Stimulated activated CD4-positive, alpha-beta T cell treated with anti-CD3 and anti-CD28 coated beads, Interleukin-12 subunit alpha, Interleukin-12 subunit beta, amount 100 ng/mL, for 24 hours (primary cell): ENCODE measurements around the gene RAB15.

Experiments used
- DNase-seq, 2 experiments: peaks; one replicate each; pipeline ENCODE4 v3.0.0-alpha.2; 2020; ENCODE audit warnings: low read depth in 2 of 2

RAB15 gene

DNA sequence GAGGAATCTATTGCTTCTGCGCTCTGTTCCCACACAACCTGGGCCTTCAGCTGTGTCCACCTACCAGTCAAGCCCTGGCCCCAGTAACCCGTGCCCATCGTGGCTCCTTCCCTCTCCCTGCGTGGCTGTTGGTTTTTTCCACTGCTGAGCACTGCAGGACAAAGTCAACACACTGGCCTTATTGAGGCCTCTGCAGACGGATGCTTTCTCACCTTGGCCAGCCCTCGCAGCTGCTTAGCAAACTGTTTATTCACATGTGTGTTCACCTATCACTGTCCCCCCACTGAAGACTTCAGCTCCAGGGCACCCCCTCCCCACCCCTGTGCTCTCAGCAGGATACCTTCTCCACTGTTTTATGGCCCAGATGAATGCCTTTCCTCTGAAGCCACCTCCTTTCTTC is 16.8 kb downstream of the RAB15 start:
- DNase-seq = no peak

DNA sequence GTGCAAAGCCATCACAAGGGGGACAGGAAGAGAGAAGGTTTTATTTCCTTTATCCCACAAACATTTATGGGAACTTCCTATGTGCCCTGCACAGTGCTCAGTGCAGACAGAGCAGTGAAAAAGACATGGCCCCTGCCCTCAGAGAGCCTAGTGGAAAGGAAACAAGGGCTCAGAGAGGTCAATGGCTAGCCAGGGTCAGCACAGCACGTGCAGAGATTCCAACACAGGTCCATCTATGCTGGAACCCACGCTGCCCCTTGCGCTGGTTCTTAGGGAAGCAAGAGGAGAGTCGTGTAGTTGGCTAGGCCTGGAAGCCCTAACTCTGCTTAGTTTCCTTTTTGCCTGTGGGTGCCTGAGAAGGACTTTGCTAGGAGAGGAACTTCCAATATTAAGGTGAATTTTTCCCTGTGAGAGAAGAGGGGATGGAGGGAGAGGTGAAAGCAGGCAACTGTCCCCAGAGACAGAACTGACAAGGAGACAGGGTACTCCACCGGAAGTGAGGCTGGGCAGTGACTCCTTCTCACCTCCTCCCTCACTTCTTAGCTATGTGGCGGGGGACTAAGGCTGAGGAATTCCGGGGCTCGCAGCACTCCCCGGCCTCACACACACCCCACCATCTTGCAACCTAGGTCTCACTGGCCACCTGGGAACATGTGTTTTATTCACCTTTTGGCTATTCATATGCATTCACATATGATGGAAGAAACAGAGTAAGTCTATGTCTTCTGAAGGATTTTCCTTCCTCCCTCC is 17.5 kb downstream of the RAB15 start:
- no peak for DNase-seq

DNA sequence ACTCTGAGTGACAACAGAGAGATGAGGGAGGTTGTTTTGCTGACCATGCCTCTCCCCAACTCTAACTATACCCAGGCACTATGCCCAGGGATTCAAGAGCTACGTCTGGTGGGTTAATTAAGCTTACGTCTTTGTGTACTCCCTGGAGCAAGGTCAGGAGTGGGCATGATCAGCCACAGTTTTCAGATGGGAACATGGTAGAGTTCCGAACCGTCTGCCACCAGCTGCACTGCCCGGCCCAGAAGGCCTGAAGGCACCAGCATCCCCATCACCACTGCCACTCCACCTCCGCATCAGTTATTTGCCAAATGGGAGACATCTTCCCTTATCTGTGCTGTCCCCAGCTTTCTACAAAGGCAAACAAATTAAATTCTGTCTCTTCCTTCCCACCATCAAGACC is 18.5 kb downstream of the RAB15 start:
- DNase-seq = no peak

DNA sequence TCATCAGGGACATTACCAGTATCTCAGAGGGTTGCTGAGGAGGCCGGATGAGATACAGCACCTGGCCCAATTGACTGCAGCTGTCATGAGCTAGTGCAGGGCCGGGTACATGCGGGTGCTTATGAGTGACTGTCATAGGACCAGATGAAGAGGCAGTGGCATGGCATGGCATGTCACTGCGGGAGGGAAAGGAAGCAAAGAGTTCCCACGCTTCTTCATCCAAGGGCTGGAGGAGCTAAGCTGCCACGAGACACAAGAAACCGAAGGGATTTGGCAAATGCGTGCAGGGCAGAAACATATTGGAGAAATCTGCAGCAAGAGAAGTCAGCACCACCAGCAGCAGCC is 18.9 kb downstream of the RAB15 start:
- DNase-seq = no peak

DNA sequence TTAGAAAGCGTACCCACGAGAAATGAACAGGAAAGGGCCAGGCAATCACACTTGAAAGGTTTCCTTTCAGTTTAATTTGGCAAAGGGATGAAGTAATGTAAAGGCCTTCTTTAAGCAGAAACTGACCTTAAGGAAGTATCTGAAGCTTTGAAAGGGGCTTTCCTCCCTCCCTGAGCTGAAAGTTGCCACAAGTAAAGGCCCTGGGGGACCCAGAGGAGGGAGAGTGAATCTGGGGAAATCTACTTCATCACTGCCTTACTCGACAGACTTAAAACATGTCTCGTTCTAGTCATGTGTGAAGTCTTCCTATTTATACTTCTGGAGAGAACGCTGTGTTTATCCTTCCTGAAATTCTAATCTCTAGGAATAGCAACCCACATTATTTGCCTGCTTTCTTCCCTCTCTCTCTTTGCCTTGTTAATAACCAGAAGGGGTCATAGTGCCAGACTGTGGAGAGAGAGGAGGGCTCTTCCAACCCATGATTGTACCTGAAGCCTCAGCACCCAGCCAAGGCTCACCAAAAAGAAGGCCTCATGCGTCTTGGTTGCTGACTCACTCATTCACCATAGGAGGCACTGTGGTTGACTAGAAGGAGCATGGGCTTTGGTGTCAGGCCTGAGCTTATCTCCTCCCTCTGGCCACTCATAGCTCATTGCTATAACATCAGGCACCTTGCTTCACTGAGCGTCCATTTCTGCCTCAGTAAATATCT is 19.4 kb downstream of the RAB15 start:
- DNase-seq = no peak

DNA sequence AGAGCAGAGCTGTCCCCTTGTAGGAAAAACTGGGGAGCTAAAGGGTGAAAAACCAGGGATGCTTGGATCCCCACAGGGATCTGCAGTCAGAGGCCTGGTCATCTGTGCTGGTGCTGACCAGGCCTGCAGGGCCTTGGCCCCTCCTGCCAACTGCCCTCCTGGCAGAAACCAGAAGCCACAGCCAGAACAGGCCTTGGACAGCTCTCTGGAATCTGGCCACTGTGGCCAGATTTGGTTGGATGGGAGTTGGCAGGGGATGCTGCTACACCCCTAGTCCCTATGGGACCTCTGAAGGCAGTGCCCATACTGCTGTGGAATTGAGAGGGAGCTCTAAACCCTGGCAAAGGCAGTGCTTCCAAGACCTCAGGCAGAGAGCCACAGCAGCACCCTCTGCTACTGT is 20.4 kb downstream of the RAB15 start:
- DNase-seq = no peak

DNA sequence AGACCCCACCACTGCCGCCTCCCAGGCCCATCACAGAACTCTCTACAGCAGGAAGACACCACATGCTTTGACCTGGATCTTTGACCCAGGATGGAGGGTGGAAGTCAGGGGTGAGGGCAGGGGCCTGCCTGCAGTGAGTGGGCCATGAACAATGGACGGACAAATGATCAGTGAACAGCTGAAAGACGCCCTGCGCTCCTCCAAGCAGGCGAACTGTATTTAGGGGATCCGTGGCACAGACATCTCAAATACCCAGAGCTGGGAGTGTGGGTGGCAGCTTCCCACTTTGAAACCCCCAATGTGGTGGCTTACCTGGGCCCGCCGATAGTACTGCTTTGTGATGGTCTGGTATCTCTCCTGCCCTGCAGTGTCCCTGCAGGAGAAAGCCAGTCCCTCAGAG is 20.8 kb downstream of the RAB15 start:
- DNase-seq = no peak

DNA sequence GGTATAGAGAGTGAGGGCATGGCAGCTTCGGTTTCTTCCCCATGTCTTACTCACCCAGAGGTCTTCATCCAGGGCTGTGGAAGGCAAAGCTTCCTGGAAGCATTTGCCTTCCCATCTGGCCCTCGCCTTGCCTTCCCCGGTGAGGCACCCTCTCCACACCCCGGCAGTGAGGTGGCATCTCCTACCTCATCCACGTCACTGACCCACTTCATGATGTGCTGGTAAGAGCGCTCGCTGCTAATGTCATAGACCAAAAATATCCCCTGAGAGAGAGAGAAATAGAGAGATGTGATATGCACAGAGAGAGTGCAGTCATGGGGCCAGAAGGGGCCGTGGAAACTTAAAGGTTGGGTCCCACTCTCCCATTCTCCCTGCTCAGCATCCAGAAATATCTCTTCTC is 21.2 kb downstream of the RAB15 start:
- no peak for DNase-seq

DNA sequence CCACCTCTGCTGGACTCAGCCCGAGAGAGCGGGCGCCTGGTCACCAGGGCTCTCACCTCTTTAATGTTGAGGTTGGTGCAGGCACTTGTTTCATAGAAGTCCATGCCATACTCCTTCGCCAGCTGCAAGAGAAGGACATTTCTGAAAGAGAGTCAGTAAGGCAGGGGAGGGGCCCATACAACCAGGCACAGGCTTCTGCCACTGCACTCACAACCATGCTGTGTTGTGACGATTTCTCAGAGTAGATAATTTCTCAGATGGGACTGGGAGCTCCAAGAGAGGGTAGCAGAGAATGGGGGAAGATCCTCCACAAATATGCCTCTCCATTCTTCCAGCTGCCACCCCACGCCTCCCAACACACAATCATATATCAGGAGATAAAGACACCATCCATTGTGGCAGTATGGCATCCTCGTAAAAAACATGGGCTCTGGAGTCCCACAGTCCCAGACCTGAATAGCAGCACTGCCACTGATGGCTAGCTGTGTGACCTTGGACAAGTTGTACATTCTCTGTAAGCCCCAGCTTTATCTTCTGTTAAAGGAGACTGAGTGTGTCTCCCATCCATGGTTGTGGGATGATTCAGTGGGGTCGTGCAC is 23.4 kb downstream of the RAB15 start:
- no peak for DNase-seq

DNA sequence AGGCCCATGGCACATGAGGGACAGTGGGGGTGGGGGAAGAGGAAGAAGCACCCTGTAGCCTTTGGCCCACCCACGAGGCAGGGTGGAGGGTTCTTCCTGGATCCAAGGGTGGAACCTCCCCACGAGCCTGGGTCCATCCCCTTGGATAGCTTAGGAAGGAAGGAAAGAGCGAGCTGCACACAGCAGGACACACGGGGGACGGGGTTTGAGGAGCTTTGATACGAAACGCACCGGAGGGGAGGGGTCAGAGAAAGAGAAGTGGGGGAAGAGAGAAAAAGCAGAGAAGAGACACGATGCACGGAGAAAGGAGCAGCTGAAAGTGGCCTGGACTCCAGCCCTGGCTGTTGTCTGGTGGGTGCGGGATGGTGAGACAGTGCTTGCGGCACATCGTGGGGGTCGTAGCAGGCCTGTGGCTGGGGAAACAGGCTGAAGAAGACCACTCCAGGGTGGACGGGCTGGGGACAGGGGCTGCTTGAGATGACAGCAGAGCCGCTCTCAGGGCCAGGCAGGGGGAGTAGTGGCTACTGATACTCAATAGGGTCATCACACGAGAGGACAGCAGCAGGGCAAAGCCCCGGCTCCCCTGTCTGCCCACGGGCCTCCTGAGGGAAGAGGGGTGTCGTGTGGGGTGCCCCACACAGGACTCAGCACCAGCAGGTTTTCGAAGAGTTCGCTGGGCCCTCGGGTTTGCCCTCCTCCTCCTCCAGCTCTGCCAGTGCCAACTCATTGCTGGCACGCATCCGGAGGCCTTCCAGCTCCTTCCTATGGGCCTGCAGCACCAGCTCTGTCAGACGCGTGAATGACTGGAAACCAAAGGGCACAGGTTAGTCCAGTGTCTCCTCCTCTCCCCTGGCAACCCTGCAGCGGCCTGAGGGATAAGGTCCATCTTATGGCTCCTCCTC is 24.2 kb downstream of the RAB15 start:
- no peak for DNase-seq

DNA sequence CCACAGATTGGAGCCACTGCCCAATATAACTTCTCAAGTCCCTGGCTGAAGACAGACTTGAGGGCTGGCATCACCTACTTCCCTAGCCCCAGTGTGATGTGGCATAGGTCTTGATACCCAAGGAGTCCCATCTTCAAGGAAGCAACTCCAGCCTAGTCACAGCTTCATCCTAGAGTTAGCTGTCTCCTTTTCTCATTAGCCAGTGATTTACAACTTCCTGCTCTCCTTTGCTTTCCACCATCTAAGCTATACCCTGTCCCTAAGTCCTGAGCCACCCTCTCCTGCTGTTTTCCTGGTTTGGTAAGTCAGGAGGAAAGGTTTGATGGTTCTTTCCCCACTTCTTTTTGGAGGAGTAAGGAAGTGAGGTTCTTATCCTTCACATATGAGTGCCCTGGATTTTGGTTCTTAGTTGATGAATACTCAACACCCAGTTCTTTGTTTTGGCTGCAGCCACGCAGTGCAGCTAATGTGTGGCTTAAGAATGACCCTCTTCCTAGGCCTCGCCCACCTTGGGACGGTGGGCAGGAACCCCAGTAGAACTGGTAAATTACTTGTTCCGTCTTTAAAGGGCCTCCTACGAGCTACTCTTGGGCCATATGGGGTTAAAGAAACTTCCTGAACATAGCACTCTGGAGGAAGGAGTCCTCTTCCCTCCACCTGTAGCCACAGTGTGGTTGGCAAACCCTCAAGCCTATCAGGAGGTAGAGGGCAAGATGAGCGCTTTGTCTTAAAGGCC is 25.7 kb downstream of the RAB15 start:
- no peak for DNase-seq

DNA sequence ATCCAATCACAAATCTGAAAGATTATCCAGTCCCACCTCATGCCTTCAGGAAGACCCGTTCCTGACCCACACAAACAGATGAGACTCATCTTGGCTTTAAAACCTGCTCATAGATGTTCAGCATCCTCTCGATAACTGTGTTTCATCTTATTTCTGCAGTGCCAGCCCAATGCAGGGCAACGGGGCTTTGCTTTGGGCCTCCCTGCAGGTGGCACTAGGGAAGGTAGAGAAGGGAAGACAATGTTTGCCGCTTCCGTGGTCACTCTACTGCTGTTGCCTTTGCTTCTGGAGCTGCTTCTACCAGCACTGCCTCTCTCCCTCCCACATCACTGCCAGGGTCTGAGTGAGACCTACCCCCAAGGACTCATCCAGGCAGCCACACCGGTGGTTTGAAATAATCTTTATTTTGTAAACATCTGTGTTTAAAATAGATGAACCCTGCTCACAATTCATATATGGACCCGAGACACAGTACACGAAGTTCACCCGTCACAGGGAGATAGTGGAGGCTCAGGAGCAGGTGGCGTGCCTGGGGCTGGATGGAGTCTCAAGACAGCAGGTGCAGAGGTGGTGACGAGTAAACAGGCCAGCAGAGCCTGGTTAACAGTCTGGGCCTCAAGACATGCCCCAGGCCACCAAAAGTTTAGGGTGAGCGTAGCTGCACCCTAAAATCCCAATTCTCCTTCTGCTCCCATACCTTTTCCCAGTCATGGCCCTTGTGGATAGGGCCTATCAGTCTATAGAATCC is 26.5 kb downstream of the RAB15 start:
- no peak for DNase-seq

DNA sequence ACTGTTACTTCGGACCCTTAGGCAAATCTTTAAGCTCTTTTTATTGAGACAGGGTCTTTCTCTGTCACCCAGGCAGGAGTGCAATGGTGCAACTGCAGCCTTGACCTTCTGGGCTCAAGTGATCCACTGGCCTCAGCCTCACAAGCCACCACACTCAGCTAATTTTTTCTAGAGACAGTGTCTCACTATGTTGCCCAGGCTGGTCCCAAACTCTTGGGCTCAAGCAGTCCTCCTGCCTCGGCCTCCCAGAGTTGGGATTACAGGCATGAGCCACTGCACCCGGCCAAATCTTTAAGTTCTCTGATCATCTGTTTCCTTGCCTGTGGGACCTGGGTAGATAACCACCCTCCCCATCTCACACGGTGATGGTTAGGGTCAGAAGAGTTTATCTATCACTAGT is 27.3 kb downstream of the RAB15 start:
- no peak for DNase-seq

DNA sequence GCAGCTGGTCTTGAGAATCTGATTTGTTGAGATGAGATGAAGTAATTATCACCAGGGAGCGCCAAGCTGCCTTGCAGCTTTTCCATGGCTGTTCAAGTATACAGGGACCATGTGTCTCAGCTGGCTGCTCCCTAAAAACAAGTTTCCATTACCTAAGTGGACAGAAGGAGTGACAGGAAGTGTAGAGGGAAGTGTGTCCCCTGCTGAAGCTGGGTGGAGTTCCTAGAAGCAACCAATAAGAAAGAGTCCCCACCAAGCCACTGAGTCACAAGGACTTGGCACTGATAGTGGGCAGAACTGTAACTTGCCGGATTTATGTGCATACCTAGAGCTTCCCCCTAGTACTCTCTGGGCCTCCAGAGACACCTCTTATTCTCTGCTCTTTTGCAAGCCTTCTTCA is 28.1 kb downstream of the RAB15 start:
- DNase-seq = no peak

DNA sequence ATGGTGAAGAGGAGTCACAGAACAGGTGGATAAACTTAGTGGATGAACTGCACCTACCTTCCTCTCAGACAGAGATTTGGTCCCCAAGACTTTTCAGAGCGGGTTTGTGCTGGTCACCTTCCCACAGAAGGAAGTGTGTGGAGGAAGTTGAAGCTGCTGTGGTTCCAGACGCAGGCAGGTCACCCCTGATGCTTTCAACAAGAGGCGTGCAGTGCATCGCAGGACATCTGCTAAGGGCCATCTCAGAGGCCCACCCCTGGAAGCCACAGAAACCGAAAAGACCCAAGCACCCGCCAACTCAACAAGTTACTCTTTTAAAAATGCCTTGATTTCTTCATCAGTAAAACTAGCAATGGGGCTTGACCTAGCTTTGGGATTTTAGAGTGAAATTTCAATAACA is 28.6 kb downstream of the RAB15 start:
- no peak for DNase-seq

DNA sequence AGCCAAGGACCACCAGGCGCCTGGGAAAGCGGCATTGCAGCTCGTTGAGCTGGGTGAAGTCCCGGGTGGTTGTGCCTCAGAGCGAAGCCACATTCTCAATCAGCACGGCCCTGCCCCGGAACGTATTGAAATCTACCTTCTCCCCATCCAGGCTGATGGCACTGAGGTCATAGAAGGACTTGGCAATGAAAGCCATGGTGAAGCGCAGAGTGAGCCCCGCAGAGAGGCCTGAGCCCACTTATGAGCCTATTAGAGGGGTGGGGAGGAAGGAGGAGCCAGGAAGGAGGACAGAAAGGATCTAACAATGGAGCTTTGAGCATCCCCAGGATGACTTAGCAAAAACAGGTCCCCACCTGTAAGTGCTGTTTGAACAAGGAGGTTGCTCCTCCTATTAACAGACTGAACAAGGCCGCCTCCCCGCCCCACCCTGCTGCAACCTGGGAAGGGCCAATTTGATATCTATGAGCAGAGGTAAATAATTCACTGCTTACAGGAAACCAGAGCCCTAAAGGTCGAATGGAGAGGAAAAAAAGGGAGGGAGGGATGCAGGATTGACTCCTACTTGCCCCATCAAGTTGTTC is 29.5 kb downstream of the RAB15 start, which contains the start of gene GPX2:
Gene GPX2, minus strand, starts transcription at position 215 of the 581 bp plus-strand sequence. Its CDS starts 19 bp downstream, at position 196.
- DNase-seq = no peak

DNA sequence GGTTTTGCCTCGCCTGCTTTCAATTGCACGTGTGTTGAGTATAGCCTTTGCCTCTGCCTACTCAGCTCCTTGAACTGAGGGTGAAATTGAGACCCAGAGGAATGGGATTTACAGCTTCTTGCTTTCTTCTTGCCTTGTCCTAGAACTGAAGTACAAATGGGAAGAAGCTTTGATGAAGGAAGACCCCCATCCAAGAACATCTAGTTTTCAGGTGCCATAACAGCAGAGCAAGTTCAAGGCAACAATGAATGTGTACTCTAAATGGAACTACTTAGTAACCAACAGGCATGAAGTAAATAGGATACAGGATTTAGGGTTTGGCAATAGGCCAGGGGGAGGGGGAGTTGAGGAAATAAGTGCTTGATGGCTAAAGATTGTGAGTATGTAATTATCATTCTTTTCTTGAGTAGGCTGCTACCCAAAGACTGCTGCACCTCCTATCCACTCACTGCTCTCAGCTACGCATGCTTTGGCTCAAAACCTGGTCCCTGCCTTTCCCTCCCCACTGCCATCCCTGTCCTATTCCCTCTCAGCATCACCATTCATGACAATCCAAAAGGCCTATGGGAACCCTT is 31.7 kb downstream of the RAB15 start:
- no peak for DNase-seq

DNA sequence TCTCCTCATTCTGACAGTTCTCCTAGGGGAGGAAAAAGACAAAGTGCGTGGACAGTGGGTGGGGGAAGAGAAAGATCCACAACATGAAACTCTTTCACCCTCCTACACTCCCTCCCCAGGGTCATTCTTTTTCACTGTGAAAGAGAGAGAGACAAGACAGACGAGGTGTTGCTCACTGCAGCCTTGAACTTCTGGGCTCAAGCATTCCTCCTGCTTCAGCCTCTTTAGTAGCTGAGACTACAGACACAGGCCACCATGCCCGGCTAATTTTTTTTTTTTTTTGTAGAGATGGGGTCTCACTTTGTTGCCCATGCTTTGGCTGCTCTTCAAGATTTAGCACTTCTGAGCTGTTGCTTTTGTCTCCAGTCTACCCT is 32.3 kb downstream of the RAB15 start:
- no peak for DNase-seq

DNA sequence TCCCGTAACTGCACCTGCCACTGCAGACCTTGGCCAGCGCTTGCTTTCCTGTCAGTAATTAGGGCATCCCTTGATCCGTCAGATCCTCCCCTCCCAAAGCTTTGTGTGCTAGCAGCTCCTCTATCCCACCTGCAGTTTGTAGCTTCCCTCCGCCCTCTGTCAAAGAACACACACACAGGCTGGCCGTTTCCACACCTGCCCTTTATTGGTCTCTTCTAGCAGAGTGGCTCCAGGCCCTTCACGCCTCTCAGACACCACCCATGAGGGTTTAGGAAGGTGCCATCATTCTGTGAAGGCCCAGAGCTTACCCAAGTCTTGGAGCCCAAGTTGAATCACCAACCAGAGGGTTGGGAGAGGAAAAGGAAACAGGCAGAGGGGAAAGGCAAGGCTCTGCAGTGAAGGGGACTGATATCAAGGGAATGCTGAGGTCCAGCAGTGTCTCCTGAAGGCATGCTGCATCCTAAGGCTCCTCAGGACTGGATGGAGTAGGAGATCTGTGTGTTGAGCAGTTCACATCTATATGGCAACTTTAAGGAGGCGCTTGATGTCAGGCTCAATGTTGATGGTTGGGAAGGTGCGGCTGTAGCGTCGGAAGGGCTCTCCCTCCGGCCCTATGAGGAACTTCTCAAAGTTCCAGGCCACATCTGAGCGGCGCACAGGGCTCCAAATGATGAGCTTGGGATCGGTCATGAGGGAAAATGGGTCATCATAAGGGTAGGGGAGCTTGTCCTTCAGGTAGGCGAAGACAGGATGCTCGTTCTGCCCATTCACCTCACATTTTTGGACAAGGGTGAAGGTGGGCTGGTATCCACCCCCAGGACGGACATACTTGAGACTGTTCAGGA is 32.9 kb downstream of the RAB15 start:
- no peak for DNase-seq
